OCI-M1 (cell line): ENCODE data around the gene ITSN2.
"Not testable (repeated sequence)": the region's sequence is repeated elsewhere in the genome, so short reads cannot be mapped to it uniquely, and the experiment has no call there.

Experiments used
- DNase-seq: peaks from one replicate; lab custom pipeline; 2025; lab: John Stamatoyannopoulos, UW

Gene ITSN2

GRCh38 chr2:24360050-24360962 lies at the start of gene ITSN2:
Gene ITSN2, minus strand, starts transcription at chr2:24360536. Its CDS starts 32,454 bp downstream, at chr2:24328082.
- peak; percentile 76 for DNase-seq

GRCh38 chr2:24409171-24409570 lies 48.8 kb upstream of the ITSN2 start:
- DNase-seq, result no peak

- DNase-seq, result not testable (repeated sequence)
Observed at GRCh38 chr2:24408704-24409103, 48.4 kb upstream of the ITSN2 start.

GRCh38 chr2:24404491-24404921 lies 44.2 kb upstream of the ITSN2 start:
- DNase-seq, result no peak

GRCh38 chr2:24403832-24404212 lies 43.5 kb upstream of the ITSN2 start:
- DNase-seq, result no peak

GRCh38 chr2:24403168-24403831 lies 43.0 kb upstream of the ITSN2 start:
- DNase-seq, result no peak

GRCh38 chr2:24402242-24403097 lies 42.1 kb upstream of the ITSN2 start:
- DNase-seq, result no peak

GRCh38 chr2:24400207-24400907 lies 40.0 kb upstream of the ITSN2 start:
- no peak for DNase-seq

GRCh38 chr2:24399434-24400206 lies 39.3 kb upstream of the ITSN2 start:
- DNase-seq, result no peak

- DNase-seq, result no peak
Observed at GRCh38 chr2:24394998-24395397, 34.7 kb upstream of the ITSN2 start.

GRCh38 chr2:24392542-24393059 lies 32.3 kb upstream of the ITSN2 start:
- no peak for DNase-seq

GRCh38 chr2:24385366-24385765 lies 25.0 kb upstream of the ITSN2 start:
- DNase-seq, result no peak

GRCh38 chr2:24382363-24383073 lies 22.2 kb upstream of the ITSN2 start:
- DNase-seq, result peak; percentile 82

- DNase-seq, result no peak
Observed at GRCh38 chr2:24380820-24381219, 20.5 kb upstream of the ITSN2 start.

- no peak for DNase-seq
Observed at GRCh38 chr2:24375349-24376087, 15.2 kb upstream of the ITSN2 start.

GRCh38 chr2:24374301-24374700 lies 14.0 kb upstream of the ITSN2 start:
- no peak for DNase-seq

- DNase-seq, result no peak
Observed at GRCh38 chr2:24372033-24372432, 11.7 kb upstream of the ITSN2 start.

GRCh38 chr2:24365826-24366225 lies 5.5 kb upstream of the ITSN2 start:
- DNase-seq, result no peak

- DNase-seq, result peak; percentile 74
Observed at GRCh38 chr2:24365051-24365450, 4.7 kb upstream of the ITSN2 start.
